ENCODE data around the gene RAF1. TPM values are rescaled to one million over a fixed set of nuclear protein-coding genes. Genes with fewer than 3 reads are reported as not detected.

The RAF1 gene
- total and polyA plus RNA-seq, 4 experiments from 2014 or later, result 54.1 to 120 (median 95.1) TPM

DNA sequence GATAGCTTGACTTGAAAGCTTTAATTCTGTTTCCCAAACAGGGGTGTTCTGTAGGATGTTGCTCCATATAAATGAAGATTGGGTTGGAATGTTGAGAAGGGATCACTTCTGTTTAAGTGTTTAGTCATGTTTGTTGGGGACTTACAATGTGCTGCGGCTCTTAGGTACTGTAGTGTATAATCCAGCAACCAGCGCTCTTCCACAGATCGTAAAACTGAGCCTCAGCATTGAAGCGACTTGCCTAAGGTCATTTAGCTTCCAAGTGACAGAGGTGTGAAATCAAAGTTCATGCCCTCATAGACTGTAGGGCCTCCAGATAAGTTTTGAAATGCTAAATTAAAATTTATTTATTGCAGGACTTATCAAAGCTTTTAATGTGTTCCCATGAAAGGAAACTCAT, 105.2 kb downstream of the RAF1 start:
- Mint-ChIP-seq H3K4me1 (peaks cover 48 to 77% (median 60%) of the 10 kb centered on the region in 4 donors), H3K27ac (peak overlapping the region in 4 of 7 donors; percentile 18 to 97 (median 76)), H3K36me3 (peaks cover 0 to 7% of the 10 kb centered on the region in 2 donors), H3K9me3 (no peaks in the 10 kb centered on the region), H3K27me3 (peaks cover 14 to 17% of the 10 kb centered on the region in 2 donors), H3K4me3 (peak overlapping the region in 6 of 8 donors; percentile 92 to 99 (median 96))
- ChIA-PET POLR2A (ENCODE audit: partially characterized antibody) (interaction anchor here (1.4 kb wide), 1 partner anchor 105 kb away, joined by 8 read pairs; the partner anchor contains the start of gene RAF1), CTCF (ENCODE audit: partially characterized antibody) (interaction anchor here (1.2 to 1.6 kb wide), 2 partner anchors 79 to 163 kb away, joined by 3 to 4 read pairs; no protein-coding TSS in a partner anchor)
- Histone ChIP-seq H3K4me1 (ENCODE audit: insufficient read depth, low read length) (peaks cover 54% of the 10 kb centered on the region), H3K36me3 (ENCODE audit: insufficient read depth, low read length) (no peaks in the 10 kb centered on the region), H3K9me3 (ENCODE audit: control insufficient read depth in 1 of 2, low read length in 2 of 2) (no peaks in the 10 kb centered on the region), H3K27me3 (ENCODE audit: insufficient read depth, low read length) (peaks cover 8% of the 10 kb centered on the region), H3K27ac (ENCODE audit: low read depth, low read length) (no peak overlapping the region), H3K4me3 (ENCODE audit: low read length in 2 of 2) (no peak overlapping the region)
- intact Hi-C loops (cut with micrococcal nuclease), result no loop called here
- no peak for DNase-seq

DNA sequence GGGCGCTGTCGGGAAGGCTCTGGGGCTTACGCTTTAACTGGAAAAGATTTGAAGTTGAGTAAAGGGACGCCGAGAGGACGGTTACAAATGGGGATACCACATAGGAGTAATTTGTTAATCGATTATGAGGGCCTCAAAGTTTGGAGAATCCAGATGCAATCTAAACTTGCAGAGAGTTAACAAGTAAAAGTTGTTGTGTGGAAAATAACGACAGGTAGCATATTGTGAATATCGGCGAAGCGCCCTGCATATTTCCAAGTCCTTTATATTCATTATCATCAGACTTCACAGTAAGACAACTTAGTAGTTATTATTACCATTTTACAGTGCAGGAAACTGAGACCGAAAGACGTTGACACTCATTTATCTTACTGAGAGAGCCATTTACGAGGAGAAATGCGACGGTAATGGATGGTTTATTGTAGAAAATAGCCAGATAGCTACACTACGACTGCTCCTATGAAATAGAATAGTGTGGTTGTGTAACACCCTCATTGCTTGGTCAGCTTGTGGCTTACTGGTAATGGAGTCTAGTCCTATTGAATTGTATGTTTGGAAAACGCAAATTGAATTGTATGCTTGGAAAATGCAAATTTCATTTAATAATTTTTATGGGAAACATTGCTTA, 106.3 kb downstream of the RAF1 start:
- H3K9me3 Mint-ChIP-seq, result no peaks in the 10 kb centered on the region
- H3K27me3 Mint-ChIP-seq, result peaks cover 21 to 23% of the 10 kb centered on the region in 2 donors
- Histone ChIP-seq H3K9me3 (ENCODE audit: control insufficient read depth in 1 of 2, low read length in 2 of 2) (no peaks in the 10 kb centered on the region), H3K27ac (ENCODE audit: low read depth, low read length) (peak overlapping the region; percentile 93), H3K27me3 (ENCODE audit: insufficient read depth, low read length) (peaks cover 14% of the 10 kb centered on the region), H3K4me1 (ENCODE audit: insufficient read depth, low read length) (peaks cover 56% of the 10 kb centered on the region), H3K36me3 (ENCODE audit: insufficient read depth, low read length) (no peaks in the 10 kb centered on the region), H3K4me3 (ENCODE audit: low read length in 2 of 2) (peak overlapping the region; percentile 75 to 82)
- intact Hi-C loops (cut with micrococcal nuclease), result loop anchor here (1.0 to 2.0 kb wide), 4 partner anchors 73 to 284 kb away; partner anchors contain the start of genes RAF1, RPL32 and TSEN2
- DNase-seq, result no peak
- CTCF ChIA-PET (ENCODE audit: partially characterized antibody), result no interaction called here
- H3K4me3 Mint-ChIP-seq, result peak overlapping the region; percentile 89 to 99 (median 94)
- H3K4me1 Mint-ChIP-seq, result peaks cover 48 to 74% (median 61%) of the 10 kb centered on the region in 4 donors
- POLR2A ChIA-PET (ENCODE audit: partially characterized antibody), result interaction anchor here (1.7 to 2.0 kb wide), 2 partner anchors 73 to 107 kb away, joined by 9 to 15 read pairs; partner anchors contain the start of genes RAF1 and TSEN2
- H3K36me3 Mint-ChIP-seq, result peaks cover 0 to 7% of the 10 kb centered on the region in 2 donors
- peak overlapping the region; percentile 88 to 98 (median 95) for H3K27ac Mint-ChIP-seq

- ChIA-PET CTCF (ENCODE audit: partially characterized antibody) (no interaction called here), POLR2A (ENCODE audit: partially characterized antibody) (interaction anchor here (1.1 to 2.0 kb wide), 3 partner anchors 73 to 108 kb away, joined by 3 to 15 read pairs (median 9); partner anchors contain the start of genes RAF1 and TSEN2)
- Mint-ChIP-seq H3K27ac (peak within 1 kb of the TSS; percentile 88 to 98 (median 95)), H3K9me3 (no peaks in the 10 kb centered on the region), H3K27me3 (peaks cover 21 to 23% of the 10 kb centered on the region in 2 donors), H3K4me1 (peaks cover 43 to 68% (median 55%) of the 10 kb centered on the region in 4 donors), H3K36me3 (peaks cover 0 to 7% of the 10 kb centered on the region in 2 donors), H3K4me3 (peak within 1 kb of the TSS; percentile 89 to 99 (median 94))
- Histone ChIP-seq H3K9me3 (ENCODE audit: control insufficient read depth in 1 of 2, low read length in 2 of 2) (no peaks in the 10 kb centered on the region), H3K27me3 (ENCODE audit: insufficient read depth, low read length) (peaks cover 14% of the 10 kb centered on the region), H3K27ac (ENCODE audit: low read depth, low read length) (peak within 1 kb of the TSS; percentile 93), H3K4me3 (ENCODE audit: low read length in 2 of 2) (peak within 1 kb of the TSS; percentile 75 to 92), H3K4me1 (ENCODE audit: insufficient read depth, low read length) (peaks cover 52% of the 10 kb centered on the region), H3K36me3 (ENCODE audit: insufficient read depth, low read length) (no peaks in the 10 kb centered on the region)
- DNase-seq, result peak; percentile 81 to 87 (median 82)
- intact Hi-C loops (cut with micrococcal nuclease), result loop anchor here (1.0 to 2.0 kb wide), 4 partner anchors 73 to 284 kb away; partner anchors contain the start of genes RAF1, RPL32 and TSEN2
Observed at GRCh38 chr3:12556690-12557472, 107.0 kb downstream of the RAF1 start, which contains the start of gene MKRN2. Gene MKRN2 (plus strand): TSS chr3:12557087. CDS start chr3:12557151, 64 bp downstream.

GRCh38 chr3:12556314-12556689, 107.6 kb downstream of the RAF1 start:
- H3K27ac ChIP-seq (ENCODE audit: low read depth, low read length), result peak overlapping the region; percentile 93
- H3K4me3 Mint-ChIP-seq, result peak overlapping the region; percentile 89 to 99 (median 94)
- H3K9me3 Mint-ChIP-seq, result no peaks in the 10 kb centered on the region
- ChIA-PET CTCF (ENCODE audit: partially characterized antibody) (no interaction called here), POLR2A (ENCODE audit: partially characterized antibody) (interaction anchor here (1.1 to 2.0 kb wide), 3 partner anchors 72 to 108 kb away, joined by 3 to 15 read pairs (median 9); partner anchors contain the start of genes RAF1 and TSEN2)
- peaks cover 42 to 63% (median 52%) of the 10 kb centered on the region in 4 donors for H3K4me1 Mint-ChIP-seq
- H3K36me3 ChIP-seq (ENCODE audit: insufficient read depth, low read length), result no peaks in the 10 kb centered on the region
- peaks cover 14% of the 10 kb centered on the region for H3K27me3 ChIP-seq (ENCODE audit: insufficient read depth, low read length)
- intact Hi-C loops (cut with micrococcal nuclease), result loop anchor here (2.0 kb wide), 1 partner anchor 162 kb away; no protein-coding TSS in a partner anchor
- peaks cover 46% of the 10 kb centered on the region for H3K4me1 ChIP-seq (ENCODE audit: insufficient read depth, low read length)
- peak in 1 of 5 donors; percentile 15 for DNase-seq
- H3K27me3 Mint-ChIP-seq, result peaks cover 21 to 23% of the 10 kb centered on the region in 2 donors
- peak overlapping the region; percentile 69 to 98 (median 91) for H3K27ac Mint-ChIP-seq
- peak overlapping the region; percentile 75 to 92 for H3K4me3 ChIP-seq (ENCODE audit: low read length in 2 of 2)
- H3K36me3 Mint-ChIP-seq, result peaks cover 0 to 7% of the 10 kb centered on the region in 2 donors
- H3K9me3 ChIP-seq (ENCODE audit: control insufficient read depth in 1 of 2, low read length in 2 of 2), result no peaks in the 10 kb centered on the region

DNA sequence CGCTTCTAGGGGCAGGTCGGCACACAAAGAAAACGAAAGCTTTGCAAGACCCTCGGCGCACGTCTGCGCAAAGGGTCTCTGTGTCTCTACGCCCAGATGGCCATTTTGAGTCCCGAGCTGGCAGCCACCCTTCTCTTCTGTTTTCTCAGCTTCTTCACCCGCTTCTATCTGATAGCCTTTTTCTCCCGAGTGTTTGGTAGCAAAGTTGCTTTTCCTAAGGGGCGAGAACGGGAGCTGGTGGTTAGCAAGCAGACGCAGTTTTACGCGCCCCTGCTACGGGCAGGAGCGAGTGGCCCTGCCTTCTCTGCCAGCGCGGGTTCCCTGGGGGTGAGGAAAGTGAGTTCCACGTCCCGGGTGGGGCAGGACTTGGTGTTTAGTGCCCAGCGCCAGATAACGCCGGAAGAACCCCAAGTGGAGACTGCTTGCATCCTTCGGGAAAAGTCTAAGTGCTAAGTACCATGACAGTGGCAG, 110.0 kb downstream of the RAF1 start:
- no peaks in the 10 kb centered on the region for H3K36me3 ChIP-seq (ENCODE audit: insufficient read depth, low read length)
- peaks cover 28 to 30% of the 10 kb centered on the region in 2 donors for H3K27me3 Mint-ChIP-seq
- H3K9me3 ChIP-seq (ENCODE audit: control insufficient read depth in 1 of 2, low read length in 2 of 2), result no peaks in the 10 kb centered on the region
- POLR2A ChIA-PET (ENCODE audit: partially characterized antibody), result interaction anchor here (1.4 kb wide), 1 partner anchor 110 kb away, joined by 8 read pairs; the partner anchor contains the start of gene RAF1
- no peak overlapping the region for H3K27ac Mint-ChIP-seq
- no peak overlapping the region for H3K27ac ChIP-seq (ENCODE audit: low read depth, low read length)
- peaks cover 14% of the 10 kb centered on the region for H3K27me3 ChIP-seq (ENCODE audit: insufficient read depth, low read length)
- H3K4me1 Mint-ChIP-seq, result peaks cover 25 to 39% (median 30%) of the 10 kb centered on the region in 4 donors
- peaks cover 0 to 7% of the 10 kb centered on the region in 2 donors for H3K36me3 Mint-ChIP-seq
- H3K4me1 ChIP-seq (ENCODE audit: insufficient read depth, low read length), result peaks cover 22% of the 10 kb centered on the region
- H3K9me3 Mint-ChIP-seq, result no peaks in the 10 kb centered on the region
- CTCF ChIA-PET (ENCODE audit: partially characterized antibody), result no interaction called here
- peak overlapping the region; percentile 67 to 81 (median 74) for H3K4me3 Mint-ChIP-seq
- intact Hi-C loops (cut with micrococcal nuclease), result no loop called here
- H3K4me3 ChIP-seq (ENCODE audit: low read length in 2 of 2), result peak overlapping the region in 1 of 2 donors; percentile 44
- DNase-seq, result peak in 1 of 5 donors; percentile 14

DNA sequence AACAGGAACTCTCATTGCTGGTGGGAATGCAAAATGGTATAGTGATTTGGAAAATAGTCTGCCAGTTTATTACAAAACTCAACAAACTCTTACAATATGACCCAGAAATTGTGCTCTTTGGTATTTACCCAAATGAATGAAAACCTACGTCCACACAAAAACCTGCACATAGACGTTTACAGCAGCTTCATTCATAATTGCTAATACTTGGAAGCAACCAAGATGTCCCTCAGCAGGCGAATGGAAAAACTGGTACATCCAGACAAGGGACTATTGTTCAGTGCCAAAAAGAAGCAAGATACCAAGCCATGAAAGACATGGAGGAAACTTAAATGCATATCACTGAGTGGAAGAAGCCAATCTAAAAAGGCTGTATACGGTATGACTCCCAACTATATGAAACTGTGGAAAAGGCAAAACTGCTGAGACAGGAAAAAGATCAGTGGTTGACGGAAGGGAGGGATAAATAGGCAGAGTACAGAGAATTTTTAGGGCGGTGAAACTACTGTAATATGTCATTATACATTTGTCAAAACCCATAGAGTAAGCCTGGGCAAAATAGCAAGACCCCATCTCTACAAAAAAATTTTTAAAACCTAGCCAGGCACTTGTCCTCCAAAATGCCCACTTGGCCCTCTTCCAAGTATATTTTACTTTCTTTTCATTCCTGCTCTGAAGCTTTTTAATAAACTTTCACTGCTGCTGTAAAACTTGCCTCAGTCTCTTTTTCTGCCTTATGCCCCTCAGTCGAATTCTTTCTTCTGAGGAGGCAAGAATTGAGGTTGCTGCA, 113.8 kb downstream of the RAF1 start:
- H3K4me1 ChIP-seq (ENCODE audit: insufficient read depth, low read length), result peaks cover 8% of the 10 kb centered on the region
- peaks cover 10% of the 10 kb centered on the region for H3K27me3 ChIP-seq (ENCODE audit: insufficient read depth, low read length)
- no peak overlapping the region for H3K4me3 ChIP-seq (ENCODE audit: low read length in 2 of 2)
- Mint-ChIP-seq H3K27ac (no peak overlapping the region), H3K36me3 (no peaks in the 10 kb centered on the region), H3K9me3 (no peaks in the 10 kb centered on the region), H3K27me3 (peaks cover 17 to 22% of the 10 kb centered on the region in 2 donors), H3K4me3 (no peak overlapping the region), H3K4me1 (peaks cover 6 to 8% (median 7%) of the 10 kb centered on the region in 4 donors)
- ChIA-PET POLR2A (ENCODE audit: partially characterized antibody) (no interaction called here), CTCF (ENCODE audit: partially characterized antibody) (no interaction called here)
- intact Hi-C loops (cut with micrococcal nuclease), result no loop called here
- H3K27ac ChIP-seq (ENCODE audit: low read depth, low read length), result no peak overlapping the region
- DNase-seq, result no peak
- no peaks in the 10 kb centered on the region for H3K36me3 ChIP-seq (ENCODE audit: insufficient read depth, low read length)
- H3K9me3 ChIP-seq (ENCODE audit: control insufficient read depth in 1 of 2, low read length in 2 of 2), result no peaks in the 10 kb centered on the region

Measured in CD4-positive, alpha-beta memory T cell (primary cell).